ENCODE data around the gene MSRB1.

The MSRB1 gene

GRCh38 chr16:1895949-1896675 lies 46.9 kb downstream of the MSRB1 start:
- no peak for DNase-seq

- DNase-seq: no peak
Observed at GRCh38 chr16:1895068-1895467, 47.9 kb downstream of the MSRB1 start.

- no peak for DNase-seq
Observed at GRCh38 chr16:1890708-1891050, 52.3 kb downstream of the MSRB1 start.

- no peak for DNase-seq
Observed at GRCh38 chr16:1890024-1890707, 52.8 kb downstream of the MSRB1 start.
